Bronchial epithelial cell (primary cell): ENCODE data around the gene ARL5A. TPM values are rescaled to one million over a fixed set of nuclear protein-coding genes. Genes with fewer than 3 reads are reported as not detected.

Experiments used
- DNase-seq: peaks from one replicate; pipeline ENCODE4 v3.0.0-alpha.2; 2010; ENCODE audit warnings: low read depth
- FAIRE-seq: peaks from 2 replicates; lab custom pipeline; 2011; peaks lifted over from hg19 to GRCh38; lab: Jason Lieb, UNC
- H3K27me3 ChIP-seq: 2 replicates; pipeline ENCODE4 v1.5.1; 2011; ENCODE audit warnings: low read length; ENCODE audit not compliant: control insufficient read depth, insufficient read depth
- H3K36me3 ChIP-seq: 2 replicates; pipeline ENCODE4 v1.5.1; 2011; ENCODE audit warnings: low read length; ENCODE audit not compliant: control insufficient read depth, insufficient read depth
- H3K4me3 ChIP-seq: 2 replicates; pipeline ENCODE4 v1.5.1; 2011; ENCODE audit warnings: mild to moderate bottlenecking, low read depth, low read length, control low read depth
- CTCF ChIP-seq: IDR thresholded peaks from 2 replicates; pipeline ENCODE4 v1.5.1; 2011; ENCODE audit warnings: mild to moderate bottlenecking, moderate library complexity, low read length, control low read depth, inconsistent platforms; ENCODE audit not compliant: insufficient read depth, severe bottlenecking
- total RNA-seq: library from RNA; depleted of rRNA; stranded (reverse); fragments of >200 nt; gene quantifications from 2 replicates; pipeline ENCODE4 v1.2.1, GENCODE V29; 2014

Gene ARL5A
- total RNA-seq, 1 donor from 2014 or later: 66.6 TPM

GRCh38 chr2:151761687-151762086, 66.5 kb downstream of the ARL5A start:
- TF ChIP-seq CTCF: no peak
- no peak for DNase-seq
- H3K36me3 ChIP-seq: peaks cover 4% of the 10 kb centered on the region
- no peak for FAIRE-seq
- H3K27me3 ChIP-seq: no peaks in the 10 kb centered on the region
- H3K4me3 ChIP-seq: no peak overlapping the region

GRCh38 chr2:151761193-151761592, 67.0 kb downstream of the ARL5A start:
- TF ChIP-seq CTCF: no peak
- DNase-seq: no peak
- Histone ChIP-seq H3K36me3 (peaks cover 1% of the 10 kb centered on the region), H3K27me3 (no peaks in the 10 kb centered on the region), H3K4me3 (no peak overlapping the region)
- FAIRE-seq: no peak

GRCh38 chr2:151760139-151760650, 68.0 kb downstream of the ARL5A start:
- DNase-seq (peak; percentile 55), FAIRE-seq (no peak)
- TF ChIP-seq CTCF: no peak
- Histone ChIP-seq H3K27me3 (no peaks in the 10 kb centered on the region), H3K36me3 (peaks cover 1% of the 10 kb centered on the region), H3K4me3 (no peak overlapping the region)

GRCh38 chr2:151758744-151759143, 69.5 kb downstream of the ARL5A start:
- H3K4me3 ChIP-seq: no peak overlapping the region
- no peaks in the 10 kb centered on the region for H3K36me3 ChIP-seq
- FAIRE-seq (no peak), DNase-seq (no peak)
- no peaks in the 10 kb centered on the region for H3K27me3 ChIP-seq
- no peak for TF ChIP-seq CTCF

GRCh38 chr2:151757861-151758260, 70.4 kb downstream of the ARL5A start:
- Histone ChIP-seq H3K36me3 (no peaks in the 10 kb centered on the region), H3K4me3 (no peak overlapping the region), H3K27me3 (no peaks in the 10 kb centered on the region)
- TF ChIP-seq CTCF: no peak
- no peak for DNase-seq
- FAIRE-seq: no peak

GRCh38 chr2:151756820-151757219, 71.4 kb downstream of the ARL5A start:
- Histone ChIP-seq H3K4me3 (no peak overlapping the region), H3K27me3 (no peaks in the 10 kb centered on the region), H3K36me3 (no peaks in the 10 kb centered on the region)
- TF ChIP-seq CTCF: no peak
- FAIRE-seq (no peak), DNase-seq (no peak)
